IPS-18c (cell line): ENCODE measurements around the gene ZNF385A.
A peak's percentile ranks its signal among the peaks of the same experiment; 100 is the strongest.

Experiments
- H3K4me3 ChIP-seq: 2 replicates; pipeline ENCODE4 v1.7.0; 2013; ENCODE audit warnings: low read depth, mild to moderate bottlenecking, low read length, moderate library complexity; ENCODE audit not compliant: insufficient read depth
- H3K9me3 ChIP-seq: one replicate; pipeline ENCODE4 v1.6.1; 2013; ENCODE audit warnings: mild to moderate bottlenecking, low read length, moderate library complexity; ENCODE audit not compliant: control insufficient read depth, insufficient read depth

The ZNF385A gene

GRCh38 chr12:54398995-54399793, 14.7 kb upstream of the ZNF385A start:
- Histone ChIP-seq H3K4me3 (no peak overlapping the region), H3K9me3 (no peaks in the 10 kb centered on the region)

- Histone ChIP-seq H3K9me3 (no peaks in the 10 kb centered on the region), H3K4me3 (no peak overlapping the region)
These were observed 13.7 kb upstream of the ZNF385A start for GRCh38 chr12:54398218-54398617.

GRCh38 chr12:54397157-54397556, 12.6 kb upstream of the ZNF385A start:
- no peak overlapping the region for H3K4me3 ChIP-seq
- H3K9me3 ChIP-seq: no peaks in the 10 kb centered on the region

- no peaks in the 10 kb centered on the region for H3K9me3 ChIP-seq
- no peak overlapping the region for H3K4me3 ChIP-seq
These were observed 11.0 kb upstream of the ZNF385A start for GRCh38 chr12:54395545-54395944.

- H3K9me3 ChIP-seq: no peaks in the 10 kb centered on the region
- no peak overlapping the region for H3K4me3 ChIP-seq
These were observed 10.5 kb upstream of the ZNF385A start for GRCh38 chr12:54394986-54395385.

- H3K9me3 ChIP-seq: peaks cover under 1% of the 10 kb centered on the region
- H3K4me3 ChIP-seq: no peak overlapping the region
These were observed 9.8 kb upstream of the ZNF385A start for GRCh38 chr12:54394281-54394719.

- Histone ChIP-seq H3K4me3 (peak overlapping the region; percentile 9; the same call in 1 of the 2 replicates), H3K9me3 (peaks cover 2% of the 10 kb centered on the region)
These were observed 9.2 kb upstream of the ZNF385A start for GRCh38 chr12:54393743-54394142.

GRCh38 chr12:54393207-54393609, 8.7 kb upstream of the ZNF385A start:
- Histone ChIP-seq H3K4me3 (no peak overlapping the region), H3K9me3 (peaks cover 2% of the 10 kb centered on the region)

- H3K4me3 ChIP-seq: no peak overlapping the region
- H3K9me3 ChIP-seq: peaks cover 2% of the 10 kb centered on the region
These were observed 8.1 kb upstream of the ZNF385A start for GRCh38 chr12:54392485-54393206.

GRCh38 chr12:54390668-54391551, 6.4 kb upstream of the ZNF385A start:
- Histone ChIP-seq H3K9me3 (peaks cover 2% of the 10 kb centered on the region), H3K4me3 (peak overlapping the region; percentile 77)

- H3K4me3 ChIP-seq: peak overlapping the region; percentile 77
- H3K9me3 ChIP-seq: peaks cover 2% of the 10 kb centered on the region
These were observed 5.7 kb upstream of the ZNF385A start for GRCh38 chr12:54390176-54390667.

GRCh38 chr12:54389607-54390175, 5.2 kb upstream of the ZNF385A start:
- Histone ChIP-seq H3K4me3 (peak overlapping the region; percentile 77), H3K9me3 (peaks cover 2% of the 10 kb centered on the region)

- Histone ChIP-seq H3K4me3 (no peak overlapping the region), H3K9me3 (peaks cover 2% of the 10 kb centered on the region)
These were observed 4.6 kb upstream of the ZNF385A start for GRCh38 chr12:54389134-54389508.

- H3K9me3 ChIP-seq: peaks cover 2% of the 10 kb centered on the region
- H3K4me3 ChIP-seq: no peak overlapping the region
These were observed 4.0 kb upstream of the ZNF385A start for GRCh38 chr12:54388237-54389133.

GRCh38 chr12:54387114-54387467, 2.6 kb upstream of the ZNF385A start:
- Histone ChIP-seq H3K9me3 (peaks cover 2% of the 10 kb centered on the region), H3K4me3 (no peak overlapping the region)

GRCh38 chr12:54386403-54387113, 2.0 kb upstream of the ZNF385A start:
- no peak overlapping the region for H3K4me3 ChIP-seq
- peaks cover 2% of the 10 kb centered on the region for H3K9me3 ChIP-seq
